ENCODE measurements around the gene STK38. TPM values are rescaled to one million over a fixed set of nuclear protein-coding genes. Genes with fewer than 3 reads are reported as not detected.

The STK38 gene
- total RNA-seq, 1 experiment from 2014 or later = 20.1 TPM

- POLR2A ChIA-PET = no interaction called here
- no peak for DNase-seq (ENCODE audit: low read depth, low spot score)
- Histone ChIP-seq H4K20me1 (ENCODE audit: insufficient read depth) (no peaks in the 10 kb centered on the region), H3K27me3 (ENCODE audit: insufficient read depth, low read length) (no peaks in the 10 kb centered on the region), H3K79me2 (ENCODE audit: insufficient read depth, low read length) (no peaks in the 10 kb centered on the region), H3K9me3 (ENCODE audit: control insufficient read depth in 1 of 2, insufficient read depth in 1 of 2, low read depth in 1 of 2, low read length in 2 of 2) (no peaks in the 10 kb centered on the region), H3K9ac (ENCODE audit: low read length) (no peak overlapping the region), H3K9me2 (ENCODE audit: insufficient read depth) (no peaks in the 10 kb centered on the region), H2AFZ (ENCODE audit: low read depth, low read length, poor library complexity, severe bottlenecking) (no peak overlapping the region), H3K36me3 (ENCODE audit: control insufficient read depth in 1 of 2, insufficient read depth in 2 of 2, low read length in 2 of 2) (peaks cover 7 to 18% of the 10 kb centered on the region in 2 experiments), H3K4me1 (ENCODE audit: control insufficient read depth in 1 of 2, insufficient read depth in 2 of 2, low read length in 2 of 2) (no peaks in the 10 kb centered on the region), H3K4me2 (ENCODE audit: low read length) (no peak overlapping the region), H3K27ac (ENCODE audit: low read depth, low read length) (no peak overlapping the region), H3K4me3 (replicated peaks in 1 of 2; ENCODE audit: low read depth in 1 of 2, low read length in 2 of 2) (no peak overlapping the region)
- TF ChIP-seq ZNF274 (IDR thresholded peaks at IDR 0.05; ENCODE audit: low read depth, low read length) (no peak), CTCF (IDR thresholded peaks at IDR 0.05 in 2 of 3, conservative IDR thresholded peaks at IDR 0.05 in 1 of 3; ENCODE audit: borderline replicate concordance in 1 of 3, insufficient read depth in 1 of 3, low read depth in 2 of 3, low read length in 2 of 3) (no peak)
- no TSS peak for BruUV-seq (replicated peaks)
- intact Hi-C loops (cut with micrococcal nuclease) = no loop called here
- CTCF ChIA-PET = no interaction called here
- RAD21 ChIA-PET (ENCODE audit: low non-redundant PET in 1 of 2, low total read pairs in 2 of 2, uncharacterized antibody in 2 of 2, unreplicated experiment in 2 of 2) = no interaction called here
- ATAC-seq = no peak
Measured at GRCh38 chr6:36479256-36479655, 68.0 kb downstream of the STK38 start.

- H3K9ac ChIP-seq (ENCODE audit: low read length) = no peak overlapping the region
- H3K27ac ChIP-seq (ENCODE audit: low read depth, low read length) = no peak overlapping the region
- no peak overlapping the region for H2AFZ ChIP-seq (ENCODE audit: low read depth, low read length, poor library complexity, severe bottlenecking)
- RAD21 ChIA-PET (ENCODE audit: low non-redundant PET in 1 of 2, low total read pairs in 2 of 2, uncharacterized antibody in 2 of 2, unreplicated experiment in 2 of 2) = no interaction called here
- no peak overlapping the region for H3K4me2 ChIP-seq (ENCODE audit: low read length)
- H3K9me3 ChIP-seq (ENCODE audit: control insufficient read depth in 1 of 2, insufficient read depth in 1 of 2, low read depth in 1 of 2, low read length in 2 of 2) = no peaks in the 10 kb centered on the region
- peaks cover 9 to 18% of the 10 kb centered on the region in 2 experiments for H3K36me3 ChIP-seq (ENCODE audit: control insufficient read depth in 1 of 2, insufficient read depth in 2 of 2, low read length in 2 of 2)
- POLR2A ChIA-PET = no interaction called here
- no peaks in the 10 kb centered on the region for H3K79me2 ChIP-seq (ENCODE audit: insufficient read depth, low read length)
- ATAC-seq (no peak), DNase-seq (ENCODE audit: low read depth, low spot score) (no peak)
- H3K4me3 ChIP-seq (replicated peaks in 1 of 2; ENCODE audit: low read depth in 1 of 2, low read length in 2 of 2) = no peak overlapping the region
- H3K4me1 ChIP-seq (ENCODE audit: control insufficient read depth in 1 of 2, insufficient read depth in 2 of 2, low read length in 2 of 2) = no peaks in the 10 kb centered on the region
- no peaks in the 10 kb centered on the region for H3K9me2 ChIP-seq (ENCODE audit: insufficient read depth)
- CTCF ChIA-PET = no interaction called here
- H4K20me1 ChIP-seq (ENCODE audit: insufficient read depth) = no peaks in the 10 kb centered on the region; the same call in 1 of the 2 replicates
- no peaks in the 10 kb centered on the region for H3K27me3 ChIP-seq (ENCODE audit: insufficient read depth, low read length)
- intact Hi-C loops (cut with micrococcal nuclease) = no loop called here
- no TSS peak for BruUV-seq (replicated peaks)
- no peak for TF ChIP-seq FOSL1 (IDR thresholded peaks at IDR 0.05; ENCODE audit: low read depth)
- TF ChIP-seq EZH2 (IDR thresholded peaks at IDR 0.05) = no peak
- no peak for TF ChIP-seq CEBPB (IDR thresholded peaks at IDR 0.05; ENCODE audit: low read depth)
- no peak for TF ChIP-seq ZBTB33 (IDR thresholded peaks at IDR 0.05; ENCODE audit: extremely low read depth, insufficient replicate concordance, low read length)
- no peak for TF ChIP-seq ELF1 (IDR thresholded peaks at IDR 0.05; ENCODE audit: borderline replicate concordance, low read depth)
- no peak for TF ChIP-seq SRF (IDR thresholded peaks at IDR 0.05; ENCODE audit: low read depth)
- TF ChIP-seq ZNF274 (IDR thresholded peaks at IDR 0.05; ENCODE audit: low read depth, low read length) = no peak
- no peak for TF ChIP-seq RAD21 (IDR thresholded peaks at IDR 0.05; ENCODE audit: low read depth)
- no peak for TF ChIP-seq REST (IDR thresholded peaks at IDR 0.05; ENCODE audit: low read depth)
- no peak for TF ChIP-seq JUND (IDR thresholded peaks at IDR 0.05)
- no peak for TF ChIP-seq ZFX (IDR thresholded peaks at IDR 0.05)
- no peak for TF ChIP-seq TCF7L2 (IDR thresholded peaks at IDR 0.05; ENCODE audit: borderline replicate concordance, extremely low read depth, insufficient read depth, insufficient read length)
- no peak for TF ChIP-seq SIN3A (IDR thresholded peaks at IDR 0.05; ENCODE audit: low read depth)
Measured at GRCh38 chr6:36478051-36478526, 69.2 kb downstream of the STK38 start.

All from HCT116 (cell line).